ENCODE data around the gene ZSCAN31.
"Not testable (repeated sequence)": the region's sequence is repeated elsewhere in the genome, so short reads cannot be mapped to it uniquely, and the experiment has no call there.

Gene ZSCAN31

DNA sequence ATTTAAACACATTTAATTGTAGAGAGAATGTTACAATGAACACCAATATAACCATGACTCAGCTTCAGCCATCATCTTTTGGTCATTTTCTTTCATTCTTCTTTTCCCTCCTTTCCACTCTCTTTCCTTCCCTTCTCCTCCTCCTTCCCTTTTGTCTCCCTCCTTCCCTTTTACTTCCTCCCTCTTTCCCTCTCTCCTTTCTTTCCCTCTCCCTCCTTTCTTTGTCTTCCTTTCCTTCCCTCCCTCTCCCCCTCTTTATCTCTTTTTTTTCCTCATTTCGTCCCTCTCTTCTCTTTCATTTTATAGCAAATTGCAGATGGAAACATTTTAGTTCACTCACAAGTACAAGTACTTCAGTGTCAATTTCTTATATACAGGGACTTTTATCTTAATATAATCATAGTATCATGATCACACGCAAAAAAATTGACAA is 15.6 kb upstream of the ZSCAN31 start:
- DNase-seq = no peak

- DNase-seq = no peak
These were observed 15.1 kb upstream of the ZSCAN31 start for GRCh38 chr6:28351087-28351486.

- DNase-seq = peak; percentile 55
These were observed 14.2 kb upstream of the ZSCAN31 start, which contains the start of gene ZKSCAN3 for GRCh38 chr6:28349892-28350737. TSS of gene ZKSCAN3 (plus strand) at chr6:28349947. CDS start at chr6:28359587, 9,640 bp downstream.

DNA sequence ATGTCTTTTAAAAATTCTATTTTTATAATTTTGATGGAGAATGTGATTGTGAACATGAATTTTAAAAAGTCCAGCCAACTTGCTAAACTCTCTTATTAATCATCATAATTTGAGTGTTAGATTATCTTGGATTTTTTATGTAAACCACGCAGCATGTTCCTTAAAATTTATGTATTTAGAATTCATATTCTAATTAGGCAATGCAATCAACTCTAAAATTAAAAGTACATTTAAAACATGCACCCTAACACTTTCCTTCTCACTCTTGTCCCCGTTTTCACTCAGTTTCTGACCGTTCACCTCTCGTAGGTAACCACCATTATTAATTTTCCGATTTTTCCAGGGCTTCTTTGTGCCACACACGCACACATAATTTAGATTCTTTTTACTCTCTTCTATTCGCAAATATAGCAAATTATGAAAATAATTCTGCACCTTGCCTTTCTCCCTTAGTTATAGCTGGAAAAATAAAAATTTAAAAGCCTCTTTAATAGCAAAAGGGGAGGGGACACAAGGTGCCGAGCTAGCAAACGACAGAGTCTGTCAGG is 13.5 kb upstream of the ZSCAN31 start:
- no peak for DNase-seq

DNA sequence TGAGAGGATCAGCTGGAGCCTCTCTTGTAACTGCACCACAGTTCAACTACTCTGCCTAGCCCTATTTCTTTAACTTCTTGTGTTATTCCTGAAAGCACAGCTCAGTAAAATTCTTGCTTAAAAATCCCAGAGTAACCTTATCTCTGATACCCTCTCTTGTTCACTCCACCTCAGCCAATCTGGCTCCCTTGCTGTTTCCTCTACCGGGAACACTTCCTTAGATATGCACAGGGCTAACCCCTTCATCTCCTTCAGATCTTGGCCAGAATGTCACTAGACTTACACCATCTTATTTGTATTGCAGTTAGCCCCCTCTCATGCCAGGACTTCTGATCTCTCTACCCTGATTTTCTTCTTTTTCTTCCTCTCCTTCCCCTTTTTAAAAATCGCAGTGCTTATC is 11.2 kb upstream of the ZSCAN31 start:
- DNase-seq = no peak

GRCh38 chr6:28345201-28345600 is 9.3 kb upstream of the ZSCAN31 start:
- no peak for DNase-seq

DNA sequence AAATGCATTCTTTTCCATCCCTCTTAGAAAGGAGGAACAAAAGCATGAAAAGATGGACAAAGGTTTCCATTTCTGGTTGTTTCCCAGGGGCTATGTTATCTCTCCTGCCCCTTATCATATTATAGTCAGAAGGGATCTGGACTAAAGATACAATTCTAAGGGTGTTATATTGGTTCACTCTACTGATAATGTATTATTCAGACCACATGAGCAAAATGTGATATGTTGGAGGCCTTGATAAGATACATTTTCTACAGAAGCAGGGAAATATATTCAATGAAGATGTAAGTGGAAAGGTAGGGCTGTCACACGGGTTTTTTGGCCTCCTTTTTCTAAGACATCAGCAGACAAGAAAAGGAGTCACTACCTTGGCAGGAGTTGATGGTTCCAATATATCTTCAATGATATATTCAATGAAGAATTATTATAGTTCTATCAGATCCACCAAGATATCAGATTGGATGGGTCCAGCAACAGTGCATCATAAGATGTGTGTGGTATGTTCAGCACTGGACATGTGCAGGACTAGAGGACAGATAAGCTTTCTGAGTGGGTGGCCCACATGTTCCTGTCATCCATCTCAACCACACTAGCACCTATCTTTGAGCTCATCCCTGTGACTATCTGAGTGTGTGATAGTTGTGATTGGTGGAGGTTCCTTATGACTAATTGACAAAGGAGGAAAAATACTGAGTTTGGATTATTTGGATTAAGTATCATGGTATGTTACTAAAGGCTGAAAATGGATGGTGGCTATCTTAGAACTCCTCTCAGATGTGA is 8.1 kb upstream of the ZSCAN31 start:
- no peak for DNase-seq

GRCh38 chr6:28340310-28341095 is 4.6 kb upstream of the ZSCAN31 start:
- DNase-seq = no peak

- DNase-seq = no peak
These were observed 1.2 kb upstream of the ZSCAN31 start for GRCh38 chr6:28337121-28337520.

DNA sequence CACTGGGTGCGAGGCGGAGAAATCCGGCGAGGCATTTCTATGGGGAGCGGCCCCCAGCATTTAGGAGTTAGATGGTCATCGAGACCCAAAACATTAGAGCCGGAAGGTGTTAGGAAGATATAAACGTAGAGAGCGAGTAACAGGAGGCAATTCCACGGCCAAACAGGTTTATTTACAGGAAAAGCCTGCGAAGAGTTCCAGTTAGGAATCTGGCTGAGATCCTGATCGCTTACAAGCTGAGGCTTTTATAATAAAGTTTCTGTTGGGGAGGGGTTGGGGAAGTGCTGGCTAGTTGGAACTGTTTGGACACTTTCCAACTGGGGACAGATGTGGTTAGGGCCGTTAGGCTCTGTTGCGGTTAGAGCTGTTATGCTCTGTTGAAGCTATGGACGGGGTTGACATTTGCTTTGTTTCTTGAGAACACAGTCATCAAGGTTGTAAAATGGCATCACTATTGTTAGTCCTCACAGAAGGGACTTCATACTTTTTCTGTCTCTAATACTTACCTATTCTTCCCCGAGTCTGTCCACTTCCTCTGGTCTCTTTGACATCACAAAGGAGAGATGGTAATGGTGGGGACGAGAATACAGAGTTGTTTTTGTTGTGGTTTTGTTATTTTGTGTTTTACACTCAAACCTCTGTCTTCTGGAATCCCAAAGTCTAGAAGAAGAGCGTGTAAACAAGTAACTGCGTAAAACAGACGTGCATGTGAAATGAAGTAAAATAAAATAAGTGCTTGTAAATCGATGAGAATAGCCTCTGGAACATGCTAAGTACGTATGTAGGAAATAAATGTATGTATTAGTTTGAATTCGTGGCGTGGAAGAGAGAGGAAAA is 554 bp upstream of the ZSCAN31 start:
- DNase-seq = no peak

GRCh38 chr6:28335040-28335563 is 846 bp downstream of the ZSCAN31 start:
- DNase-seq = no peak

GRCh38 chr6:28334286-28335039 is 1.5 kb downstream of the ZSCAN31 start:
- DNase-seq = no peak

- no peak for DNase-seq
These were observed 2.3 kb downstream of the ZSCAN31 start for GRCh38 chr6:28333599-28334018.

DNA sequence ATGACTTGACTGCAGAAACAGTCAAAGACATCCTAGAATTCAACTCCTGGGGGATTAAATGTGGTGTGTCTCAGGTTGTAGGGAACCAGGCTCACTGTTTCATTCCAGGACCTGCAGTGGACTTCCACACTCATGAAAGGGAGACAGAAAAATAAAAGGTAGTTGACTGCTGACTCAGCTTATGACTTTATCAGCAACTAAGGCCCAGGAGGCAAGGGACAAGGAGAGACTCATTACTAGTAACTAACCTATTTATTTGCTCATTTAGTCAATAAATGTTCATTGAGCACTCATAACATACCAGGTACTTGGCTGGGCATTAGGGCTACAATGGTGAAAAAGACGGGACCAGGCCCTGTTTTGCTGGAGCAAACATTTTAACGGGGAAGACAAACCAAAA is 2.9 kb downstream of the ZSCAN31 start:
- no peak for DNase-seq

- no peak for DNase-seq
These were observed 5.9 kb downstream of the ZSCAN31 start for GRCh38 chr6:28330041-28330440.

GRCh38 chr6:28326371-28326948 is 9.5 kb downstream of the ZSCAN31 start:
- no peak for DNase-seq

DNA sequence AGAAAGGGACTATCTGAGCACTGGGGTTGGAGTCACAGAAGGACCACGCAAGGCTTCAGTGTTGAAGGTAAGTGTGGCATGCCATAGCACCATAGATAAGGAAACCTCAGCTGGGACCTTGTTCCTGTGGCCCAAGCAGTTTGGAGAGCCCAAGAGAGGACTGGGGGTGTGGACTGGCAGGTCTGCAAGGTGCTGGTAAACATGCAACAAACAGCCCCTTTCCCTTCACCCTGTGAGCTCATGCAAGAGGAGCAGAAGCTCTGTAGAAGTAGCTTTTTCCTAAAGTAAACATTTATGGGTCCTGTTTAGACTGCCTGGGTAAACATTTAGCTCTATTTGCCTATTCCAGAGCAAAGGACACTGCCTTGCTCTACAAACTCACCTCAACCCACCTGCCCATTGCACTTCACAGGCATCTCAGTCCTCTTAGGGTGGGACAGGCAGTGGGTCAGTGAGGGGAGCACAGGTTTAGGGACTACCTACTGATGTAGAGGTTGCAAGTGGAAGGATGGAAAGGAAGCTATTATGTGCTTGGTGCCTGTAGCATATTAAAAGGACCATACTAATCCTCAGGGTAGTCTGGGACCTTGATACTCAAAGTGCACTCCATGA is 12.0 kb downstream of the ZSCAN31 start:
- no peak for DNase-seq

GRCh38 chr6:28322661-28323060 is 13.3 kb downstream of the ZSCAN31 start:
- no peak for DNase-seq

GRCh38 chr6:28317866-28318265 is 18.1 kb downstream of the ZSCAN31 start:
- DNase-seq = not testable (repeated sequence)

- no peak for DNase-seq
These were observed 20.3 kb downstream of the ZSCAN31 start for GRCh38 chr6:28315628-28316027.

All from activated gamma-delta T cell (primary cell).